Parathyroid adenoma (tissue), 2 donors: ENCODE data around the gene SPATA13.
"Not testable (repeated sequence)": the region's sequence is repeated elsewhere in the genome, so short reads cannot be mapped to it uniquely, and the experiment has no call there.

Experiments used
- H2AFZ ChIP-seq: fragments of 300-600 bp; sonication (generic); one replicate; pipeline ENCODE4 v1.7.0; 2017; ENCODE audit warnings: antibody characterized with exemption, mild to moderate bottlenecking
- H3K27ac ChIP-seq: fragments of 300-600 bp; sonication (generic); one replicate; pipeline ENCODE4 v1.7.0; 2017
- H3K27me3 ChIP-seq: fragments of 300-600 bp; sonication (generic); one replicate; pipeline ENCODE4 v1.7.0; 2017; ENCODE audit warnings: low read length; ENCODE audit not compliant: control insufficient read depth, insufficient read depth
- H3K36me3 ChIP-seq: fragments of 300-600 bp; sonication (generic); one replicate; pipeline ENCODE4 v1.7.0; 2017; ENCODE audit warnings: low read length; ENCODE audit not compliant: control insufficient read depth, insufficient read depth
- H3K4me1 ChIP-seq: fragments of 300-600 bp; sonication (generic); one replicate; pipeline ENCODE4 v1.7.0; 2017; ENCODE audit warnings: control low read depth
- H3K4me2 ChIP-seq: fragments of 300-600 bp; sonication (generic); one replicate; pipeline ENCODE4 v1.7.0; 2017; ENCODE audit warnings: low read length
- H3K4me3 ChIP-seq: fragments of 300-600 bp; sonication (generic); one replicate; pipeline ENCODE4 v1.7.0; 2017; ENCODE audit warnings: low read depth, low read length
- H3K79me2 ChIP-seq: fragments of 300-600 bp; sonication (generic); one replicate; pipeline ENCODE4 v1.7.0; 2017; ENCODE audit warnings: control low read depth
- H3K9ac ChIP-seq: fragments of 300-600 bp; sonication (generic); one replicate; pipeline ENCODE4 v1.7.0; 2017; ENCODE audit warnings: mild to moderate bottlenecking
- H3K9me3 ChIP-seq: fragments of 300-600 bp; sonication (generic); one replicate; pipeline ENCODE4 v1.7.0; 2017; ENCODE audit warnings: low read length; ENCODE audit not compliant: control insufficient read depth
- TF ChIP-seq, protein P1 (sequence below): fragments of 300-600 bp; sonication (generic); IDR thresholded peaks from one replicate; pipeline ENCODE4 v1.7.0; 2017; ENCODE audit warnings: antibody characterized with exemption, mild to moderate bottlenecking
- donor health status: primary hyperparathyroidism.

SPATA13 gene

GRCh38 chr13:24308068-24308445 is 147.5 kb downstream of the SPATA13 start:
- H3K27ac ChIP-seq = no peak overlapping the region
- H3K79me2 ChIP-seq = no peaks in the 10 kb centered on the region
- H2AFZ ChIP-seq = no peak overlapping the region
- H3K4me3 ChIP-seq = no peak overlapping the region
- no peaks in the 10 kb centered on the region for H3K4me1 ChIP-seq
- H3K27me3 ChIP-seq = no peaks in the 10 kb centered on the region
- H3K4me2 ChIP-seq = no peak overlapping the region
- H3K9me3 ChIP-seq = peaks cover 2% of the 10 kb centered on the region
- no peaks in the 10 kb centered on the region for H3K36me3 ChIP-seq
- no peak overlapping the region for H3K9ac ChIP-seq
- TF ChIP-seq, protein P1, sequence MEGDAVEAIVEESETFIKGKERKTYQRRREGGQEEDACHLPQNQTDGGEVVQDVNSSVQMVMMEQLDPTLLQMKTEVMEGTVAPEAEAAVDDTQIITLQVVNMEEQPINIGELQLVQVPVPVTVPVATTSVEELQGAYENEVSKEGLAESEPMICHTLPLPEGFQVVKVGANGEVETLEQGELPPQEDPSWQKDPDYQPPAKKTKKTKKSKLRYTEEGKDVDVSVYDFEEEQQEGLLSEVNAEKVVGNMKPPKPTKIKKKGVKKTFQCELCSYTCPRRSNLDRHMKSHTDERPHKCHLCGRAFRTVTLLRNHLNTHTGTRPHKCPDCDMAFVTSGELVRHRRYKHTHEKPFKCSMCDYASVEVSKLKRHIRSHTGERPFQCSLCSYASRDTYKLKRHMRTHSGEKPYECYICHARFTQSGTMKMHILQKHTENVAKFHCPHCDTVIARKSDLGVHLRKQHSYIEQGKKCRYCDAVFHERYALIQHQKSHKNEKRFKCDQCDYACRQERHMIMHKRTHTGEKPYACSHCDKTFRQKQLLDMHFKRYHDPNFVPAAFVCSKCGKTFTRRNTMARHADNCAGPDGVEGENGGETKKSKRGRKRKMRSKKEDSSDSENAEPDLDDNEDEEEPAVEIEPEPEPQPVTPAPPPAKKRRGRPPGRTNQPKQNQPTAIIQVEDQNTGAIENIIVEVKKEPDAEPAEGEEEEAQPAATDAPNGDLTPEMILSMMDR = no peak

DNA sequence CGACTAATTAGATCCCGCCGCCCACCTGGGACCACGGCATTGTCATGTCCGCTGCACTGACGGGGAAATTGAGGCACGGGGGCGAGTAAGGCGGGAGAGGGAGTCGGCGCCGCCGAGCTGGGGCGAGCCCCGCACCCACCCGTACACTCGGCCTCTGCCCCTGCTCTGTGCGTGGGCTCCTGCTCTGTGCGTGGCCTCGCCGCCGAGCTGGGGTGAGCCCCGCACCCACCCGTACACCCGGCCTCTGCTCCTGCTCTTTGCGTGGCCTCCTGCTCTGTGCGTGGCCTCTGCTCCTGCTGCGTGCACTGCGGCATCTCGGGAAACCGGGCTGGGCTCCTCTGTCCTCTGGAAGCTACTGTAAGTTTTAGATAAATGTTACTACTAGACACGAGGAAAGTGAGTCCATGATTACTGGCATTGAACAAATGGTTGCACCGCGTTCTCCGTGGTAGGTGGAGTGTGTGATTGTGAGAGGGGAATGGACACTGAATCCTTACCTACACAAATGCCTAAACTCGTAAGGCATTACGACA is 148.0 kb downstream of the SPATA13 start:
- H3K4me3 ChIP-seq = no peak overlapping the region
- TF ChIP-seq, protein P1 = no peak
- H3K4me2 ChIP-seq = no peak overlapping the region
- no peak overlapping the region for H2AFZ ChIP-seq
- no peaks in the 10 kb centered on the region for H3K36me3 ChIP-seq
- H3K79me2 ChIP-seq = no peaks in the 10 kb centered on the region
- no peak overlapping the region for H3K9ac ChIP-seq
- peaks cover 2% of the 10 kb centered on the region for H3K9me3 ChIP-seq
- H3K27ac ChIP-seq = no peak overlapping the region
- H3K27me3 ChIP-seq = no peaks in the 10 kb centered on the region
- H3K4me1 ChIP-seq = no peaks in the 10 kb centered on the region

GRCh38 chr13:24309300-24309699 is 148.8 kb downstream of the SPATA13 start, which contains the start of gene C1QTNF9:
C1QTNF9 (plus strand) TSS chr13:24309580; CDS start chr13:24316004, 6,424 bp downstream.
- H3K36me3 ChIP-seq, H3K4me3 ChIP-seq, H3K4me1 ChIP-seq, H3K4me2 ChIP-seq, H3K9me3 ChIP-seq, H3K27ac ChIP-seq, H3K79me2 ChIP-seq, H3K9ac ChIP-seq, H2AFZ ChIP-seq, H3K27me3 ChIP-seq: not testable (repeated sequence)

DNA sequence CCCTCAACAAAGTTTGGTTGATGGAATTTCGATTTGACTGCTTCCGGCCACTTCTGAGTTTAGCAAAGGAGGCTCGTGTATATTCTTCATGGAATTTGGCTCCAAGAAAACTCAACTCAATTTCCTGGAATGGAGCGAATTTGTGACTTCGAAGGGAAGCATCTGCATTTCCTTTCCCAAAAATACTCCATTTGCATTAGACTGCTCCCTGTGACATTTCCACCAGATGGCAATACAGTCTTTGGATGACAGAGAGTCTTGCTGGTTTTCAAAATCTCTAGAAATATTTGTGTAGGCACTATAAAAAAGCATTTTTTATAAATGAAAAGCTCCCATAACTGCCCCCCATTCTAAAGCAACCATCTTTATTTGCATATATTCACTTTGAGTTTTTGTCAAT is 152.9 kb downstream of the SPATA13 start:
- Histone ChIP-seq H3K9ac (no peak overlapping the region), H3K79me2 (no peaks in the 10 kb centered on the region), H3K4me1 (no peaks in the 10 kb centered on the region), H3K9me3 (no peaks in the 10 kb centered on the region), H3K4me3 (no peak overlapping the region), H3K27ac (no peak overlapping the region), H2AFZ (no peak overlapping the region), H3K36me3 (no peaks in the 10 kb centered on the region), H3K4me2 (no peak overlapping the region), H3K27me3 (no peaks in the 10 kb centered on the region)
- TF ChIP-seq, protein P1 = no peak

DNA sequence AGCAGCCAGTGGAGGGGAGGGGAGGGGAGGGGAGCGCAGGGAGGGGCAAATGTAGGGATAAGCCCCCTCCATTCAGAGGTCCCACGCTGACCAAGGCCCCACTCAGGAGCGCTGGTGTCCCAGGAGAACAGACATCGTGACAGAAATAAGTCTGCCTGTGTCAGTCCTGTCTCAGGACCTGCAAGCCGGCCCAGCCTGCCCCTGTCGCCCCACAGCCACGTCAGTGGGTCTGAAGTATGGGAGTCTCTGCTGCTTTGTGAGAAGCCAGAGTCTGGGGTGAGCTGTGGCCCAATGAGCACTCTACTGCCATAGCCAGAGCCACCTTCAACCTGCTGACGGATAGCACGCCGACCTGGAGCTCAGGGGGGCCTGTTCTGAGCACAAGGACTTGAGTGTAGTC is 157.3 kb downstream of the SPATA13 start:
- not testable (repeated sequence) for H3K27me3 ChIP-seq

DNA sequence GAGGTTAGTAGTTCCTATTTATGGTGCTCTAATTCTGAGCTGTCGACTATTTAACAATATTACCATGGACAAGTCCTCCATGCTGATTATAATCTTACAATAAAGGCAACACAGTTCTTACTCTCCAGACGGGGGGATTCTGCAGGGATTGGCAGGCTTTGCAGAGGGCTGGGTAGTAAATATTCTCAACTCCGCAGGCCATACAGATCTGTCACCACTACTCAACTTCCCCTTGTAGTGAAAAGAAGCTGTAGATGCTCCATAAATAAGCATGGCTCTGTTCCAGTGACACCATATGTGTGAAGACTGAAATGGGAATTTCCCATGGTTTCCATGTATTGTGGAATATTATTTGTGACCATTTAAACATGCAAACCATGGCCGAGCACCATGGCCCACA is 158.4 kb downstream of the SPATA13 start:
- not testable (repeated sequence) for H3K4me2 ChIP-seq

More for the DNA sequence above, 157.3 kb downstream of the SPATA13 start:
- H2AFZ ChIP-seq, H3K9me3 ChIP-seq, H3K4me1 ChIP-seq, H3K79me2 ChIP-seq, H3K9ac ChIP-seq, H3K4me2 ChIP-seq, H3K4me3 ChIP-seq, H3K27ac ChIP-seq, H3K36me3 ChIP-seq: not testable (repeated sequence)

GRCh38 chr13:24319641-24320040 is 159.1 kb downstream of the SPATA13 start:
- H3K4me1 ChIP-seq, H3K27ac ChIP-seq, H3K36me3 ChIP-seq, H3K4me2 ChIP-seq, H3K4me3 ChIP-seq, H3K9ac ChIP-seq, H2AFZ ChIP-seq, H3K9me3 ChIP-seq, H3K27me3 ChIP-seq, H3K79me2 ChIP-seq: not testable (repeated sequence)

More for the DNA sequence above, 158.4 kb downstream of the SPATA13 start:
- H2AFZ ChIP-seq, H3K36me3 ChIP-seq, H3K27ac ChIP-seq, H3K9ac ChIP-seq, H3K4me3 ChIP-seq, H3K79me2 ChIP-seq, H3K9me3 ChIP-seq, H3K4me1 ChIP-seq, H3K27me3 ChIP-seq: not testable (repeated sequence)

- H3K36me3 ChIP-seq, H3K4me3 ChIP-seq, H3K9ac ChIP-seq, H3K4me2 ChIP-seq, H2AFZ ChIP-seq, H3K4me1 ChIP-seq, H3K27ac ChIP-seq, H3K79me2 ChIP-seq, H3K27me3 ChIP-seq, H3K9me3 ChIP-seq: not testable (repeated sequence)
Observed at GRCh38 chr13:24321416-24321815, 160.9 kb downstream of the SPATA13 start.

DNA sequence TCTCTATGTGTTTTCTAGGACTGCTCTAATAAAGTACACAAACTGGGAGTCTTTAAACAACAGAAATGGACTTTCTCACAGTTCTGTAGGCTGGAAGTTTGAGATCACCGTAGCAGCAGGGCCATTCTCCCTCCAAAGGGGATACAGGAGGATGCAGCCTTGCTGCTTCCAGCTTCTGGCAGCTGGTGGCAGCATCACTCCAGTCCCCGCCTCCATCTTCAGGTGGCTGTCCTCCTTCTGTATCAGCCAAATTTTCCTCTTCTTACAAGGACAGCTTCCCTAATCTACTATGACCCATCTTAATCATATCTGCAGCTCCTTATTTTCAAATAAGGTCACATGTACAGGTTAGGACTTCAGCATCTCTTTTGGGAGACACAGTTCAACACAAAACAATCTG is 161.9 kb downstream of the SPATA13 start:
- H3K4me2 ChIP-seq, H3K9me3 ChIP-seq, H2AFZ ChIP-seq, H3K4me3 ChIP-seq, H3K27ac ChIP-seq, H3K9ac ChIP-seq, H3K27me3 ChIP-seq, H3K4me1 ChIP-seq, H3K79me2 ChIP-seq, H3K36me3 ChIP-seq: not testable (repeated sequence)
